Neural cell (in vitro differentiated cells): ENCODE results near the gene CEMIP. TPM values are rescaled to one million over a fixed set of nuclear protein-coding genes. Genes with fewer than 3 reads are reported as not detected.

ENCODE experiments used
- H2AFZ ChIP-seq: fragments of 200-600, 300-800 bp; sonication (generic), shearing (Covaris generic); 2 replicates; pipeline ENCODE4 v1.6.0; 2014; ENCODE audit warnings: low read depth, mild to moderate bottlenecking, antibody characterized with exemption, low read length, moderate library complexity
- H3F3A ChIP-seq: fragments of 200-600 bp; shearing (Covaris generic); 2 replicates; pipeline ENCODE4 v1.6.1; 2016; ENCODE audit warnings: mild to moderate bottlenecking, moderate library complexity, mixed read lengths, antibody characterized with exemption, low read length; ENCODE audit not compliant: insufficient read depth, poor library complexity, severe bottlenecking
- H3K27ac ChIP-seq: fragments of 200-600, 300-800 bp; sonication (generic), shearing (Covaris generic); 2 replicates; pipeline ENCODE4 v1.5.1; 2014; ENCODE audit warnings: mild to moderate bottlenecking, low read length, moderate library complexity
- H3K27me3 ChIP-seq: fragments of 300-800, 200-600 bp; sonication (generic), shearing (Covaris generic); 2 replicates; pipeline ENCODE4 v1.6.0; 2014; ENCODE audit warnings: mild to moderate bottlenecking, low read depth, low read length, moderate library complexity; ENCODE audit not compliant: insufficient read depth
- H3K36me3 ChIP-seq: fragments of 300-800, 200-600 bp; sonication (generic), shearing (Covaris generic); 2 replicates; pipeline ENCODE4 v1.5.1; 2014; ENCODE audit warnings: mild to moderate bottlenecking, antibody characterized with exemption, low read length, moderate library complexity; ENCODE audit not compliant: insufficient read depth
- H3K4me2 ChIP-seq: fragments of 300-800, 200-600 bp; sonication (generic), shearing (Covaris generic); 2 replicates; pipeline ENCODE4 v1.6.0; 2014; ENCODE audit warnings: mild to moderate bottlenecking, low read length
- H3K4me3 ChIP-seq: fragments of 300-800, 200-600 bp; sonication (generic), shearing (Covaris generic); 2 replicates; pipeline ENCODE4 v1.5.1; 2014; ENCODE audit warnings: mild to moderate bottlenecking, low read length, moderate library complexity
- H3K79me2 ChIP-seq: fragments of 200-600 bp; shearing (Covaris generic); replicated peaks from 2 replicates; pipeline ENCODE4 v1.6.0; 2014; ENCODE audit warnings: mild to moderate bottlenecking, low read length, moderate library complexity; ENCODE audit not compliant: insufficient read depth
- H3K9ac ChIP-seq: fragments of 300-800, 200-600 bp; sonication (generic), shearing (Covaris generic); 2 replicates; pipeline ENCODE4 v1.6.1; 2016; ENCODE audit warnings: mild to moderate bottlenecking, low read length, mixed read lengths
- H3K9me2 ChIP-seq: fragments of 200-600 bp; shearing (Covaris generic); 2 replicates; pipeline ENCODE4 v1.6.1; 2016; ENCODE audit warnings: mild to moderate bottlenecking, low read length, mixed read lengths; ENCODE audit not compliant: insufficient read depth
- H3K9me3 ChIP-seq: fragments of 200-600, 300-800 bp; sonication (generic), shearing (Covaris generic); 2 replicates; pipeline ENCODE4 v1.6.1; 2016; ENCODE audit warnings: mild to moderate bottlenecking, mixed run types, low read length, moderate library complexity, mixed read lengths
- H4K20me1 ChIP-seq: fragments of 200-600 bp; shearing (Covaris generic); 2 replicates; pipeline ENCODE4 v1.6.1; 2016; ENCODE audit warnings: mild to moderate bottlenecking, mixed run types; ENCODE audit not compliant: insufficient read depth
- EP300 ChIP-seq: fragments of 450-650 bp; conservative IDR thresholded peaks from 2 replicates; pipeline ENCODE4 v1.6.1; 2014; ENCODE audit warnings: antibody characterized with exemption, mild to moderate bottlenecking, moderate library complexity; ENCODE audit not compliant: poor library complexity, severe bottlenecking
- EZH2 ChIP-seq: fragments of 200-600, 300-800 bp; shearing (Covaris generic), sonication (generic); IDR thresholded peaks from 2 replicates; pipeline ENCODE4 v1.6.1; 2014; ENCODE audit warnings: antibody characterized with exemption, low read length, borderline replicate concordance, mild to moderate bottlenecking; ENCODE audit not compliant: insufficient read depth, poor library complexity, severe bottlenecking
- MXI1 ChIP-seq: fragments of 450-650 bp; conservative IDR thresholded peaks from 2 replicates; pipeline ENCODE4 v1.6.1; 2014; ENCODE audit warnings: antibody characterized with exemption, mild to moderate bottlenecking; ENCODE audit not compliant: poor library complexity, severe bottlenecking
- POLR2AphosphoS5 ChIP-seq: IDR thresholded peaks from 2 replicates; pipeline ENCODE4 v1.6.1; 2012
- RAD21 ChIP-seq: fragments of 450-650 bp; conservative IDR thresholded peaks from 2 replicates; pipeline ENCODE4 v1.6.1; 2014; ENCODE audit warnings: antibody characterized with exemption, mild to moderate bottlenecking, moderate library complexity
- SMC3 ChIP-seq: fragments of 450-650 bp; conservative IDR thresholded peaks from 2 replicates; pipeline ENCODE4 v1.6.1; 2014; ENCODE audit warnings: antibody characterized with exemption, mild to moderate bottlenecking, moderate library complexity; ENCODE audit not compliant: poor library complexity
- TAF1 ChIP-seq: IDR thresholded peaks from 2 replicates; pipeline ENCODE4 v1.6.1; 2012; ENCODE audit warnings: low read depth
- polyA plus RNA-seq: library from polyadenylated mRNA; depleted of rRNA; stranded (reverse); fragments of >200 nt; gene quantifications from 2 replicates; pipeline ENCODE4 v1.2.3, GENCODE V29; 2014
- TF ChIP-seq, protein P1 (sequence below): fragments of 450-650 bp; IDR thresholded peaks from 2 replicates; pipeline ENCODE4 v1.5.1; 2014; ENCODE audit warnings: antibody characterized with exemption, mild to moderate bottlenecking, moderate library complexity; ENCODE audit not compliant: poor library complexity, severe bottlenecking
- TF ChIP-seq, protein P2 (sequence below): IDR thresholded peaks from 2 replicates; pipeline ENCODE4 v1.6.1; 2012; ENCODE audit warnings: borderline replicate concordance

The CEMIP gene
- polyA plus RNA-seq, 1 donor from 2014 or later: 0.04 TPM

DNA sequence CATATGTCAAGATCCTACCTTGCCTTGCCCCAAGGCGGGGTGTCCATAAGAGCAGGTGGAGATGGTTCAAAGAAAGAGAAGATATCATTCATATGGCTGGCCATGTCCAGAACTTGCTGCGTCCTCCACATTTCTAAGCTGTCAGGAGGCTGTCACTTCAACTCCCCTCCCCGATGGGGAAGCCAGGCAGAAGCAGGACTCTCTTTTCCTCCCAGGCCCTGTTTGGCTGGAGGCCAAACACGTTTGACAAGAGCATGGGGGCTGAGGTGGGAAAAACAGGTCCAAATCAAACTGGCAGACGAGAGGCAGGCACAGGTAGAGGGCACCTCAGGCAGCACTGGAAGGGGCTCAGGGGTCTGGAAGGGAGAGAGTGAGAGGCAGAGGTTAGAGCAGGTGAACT, 172.8 kb downstream of the CEMIP start:
- Histone ChIP-seq H3F3A (no peaks in the 10 kb centered on the region), H4K20me1 (no peaks in the 10 kb centered on the region), H3K27me3 (no peaks in the 10 kb centered on the region), H2AFZ (no peak overlapping the region), H3K36me3 (peaks cover 4% of the 10 kb centered on the region), H3K4me3 (no peak overlapping the region), H3K79me2 (no peaks in the 10 kb centered on the region), H3K27ac (no peak overlapping the region), H3K9me3 (no peaks in the 10 kb centered on the region), H3K4me2 (no peak overlapping the region), H3K9ac (no peak overlapping the region), H3K9me2 (no peaks in the 10 kb centered on the region)
- TF ChIP-seq EZH2 (no peak), EP300 (no peak), SMC3 (no peak), MXI1 (no peak), RAD21 (no peak), TAF1 (no peak), POLR2AphosphoS5 (no peak)
- TF ChIP-seq, protein P1, sequence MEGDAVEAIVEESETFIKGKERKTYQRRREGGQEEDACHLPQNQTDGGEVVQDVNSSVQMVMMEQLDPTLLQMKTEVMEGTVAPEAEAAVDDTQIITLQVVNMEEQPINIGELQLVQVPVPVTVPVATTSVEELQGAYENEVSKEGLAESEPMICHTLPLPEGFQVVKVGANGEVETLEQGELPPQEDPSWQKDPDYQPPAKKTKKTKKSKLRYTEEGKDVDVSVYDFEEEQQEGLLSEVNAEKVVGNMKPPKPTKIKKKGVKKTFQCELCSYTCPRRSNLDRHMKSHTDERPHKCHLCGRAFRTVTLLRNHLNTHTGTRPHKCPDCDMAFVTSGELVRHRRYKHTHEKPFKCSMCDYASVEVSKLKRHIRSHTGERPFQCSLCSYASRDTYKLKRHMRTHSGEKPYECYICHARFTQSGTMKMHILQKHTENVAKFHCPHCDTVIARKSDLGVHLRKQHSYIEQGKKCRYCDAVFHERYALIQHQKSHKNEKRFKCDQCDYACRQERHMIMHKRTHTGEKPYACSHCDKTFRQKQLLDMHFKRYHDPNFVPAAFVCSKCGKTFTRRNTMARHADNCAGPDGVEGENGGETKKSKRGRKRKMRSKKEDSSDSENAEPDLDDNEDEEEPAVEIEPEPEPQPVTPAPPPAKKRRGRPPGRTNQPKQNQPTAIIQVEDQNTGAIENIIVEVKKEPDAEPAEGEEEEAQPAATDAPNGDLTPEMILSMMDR: no peak
- TF ChIP-seq, protein P2, sequence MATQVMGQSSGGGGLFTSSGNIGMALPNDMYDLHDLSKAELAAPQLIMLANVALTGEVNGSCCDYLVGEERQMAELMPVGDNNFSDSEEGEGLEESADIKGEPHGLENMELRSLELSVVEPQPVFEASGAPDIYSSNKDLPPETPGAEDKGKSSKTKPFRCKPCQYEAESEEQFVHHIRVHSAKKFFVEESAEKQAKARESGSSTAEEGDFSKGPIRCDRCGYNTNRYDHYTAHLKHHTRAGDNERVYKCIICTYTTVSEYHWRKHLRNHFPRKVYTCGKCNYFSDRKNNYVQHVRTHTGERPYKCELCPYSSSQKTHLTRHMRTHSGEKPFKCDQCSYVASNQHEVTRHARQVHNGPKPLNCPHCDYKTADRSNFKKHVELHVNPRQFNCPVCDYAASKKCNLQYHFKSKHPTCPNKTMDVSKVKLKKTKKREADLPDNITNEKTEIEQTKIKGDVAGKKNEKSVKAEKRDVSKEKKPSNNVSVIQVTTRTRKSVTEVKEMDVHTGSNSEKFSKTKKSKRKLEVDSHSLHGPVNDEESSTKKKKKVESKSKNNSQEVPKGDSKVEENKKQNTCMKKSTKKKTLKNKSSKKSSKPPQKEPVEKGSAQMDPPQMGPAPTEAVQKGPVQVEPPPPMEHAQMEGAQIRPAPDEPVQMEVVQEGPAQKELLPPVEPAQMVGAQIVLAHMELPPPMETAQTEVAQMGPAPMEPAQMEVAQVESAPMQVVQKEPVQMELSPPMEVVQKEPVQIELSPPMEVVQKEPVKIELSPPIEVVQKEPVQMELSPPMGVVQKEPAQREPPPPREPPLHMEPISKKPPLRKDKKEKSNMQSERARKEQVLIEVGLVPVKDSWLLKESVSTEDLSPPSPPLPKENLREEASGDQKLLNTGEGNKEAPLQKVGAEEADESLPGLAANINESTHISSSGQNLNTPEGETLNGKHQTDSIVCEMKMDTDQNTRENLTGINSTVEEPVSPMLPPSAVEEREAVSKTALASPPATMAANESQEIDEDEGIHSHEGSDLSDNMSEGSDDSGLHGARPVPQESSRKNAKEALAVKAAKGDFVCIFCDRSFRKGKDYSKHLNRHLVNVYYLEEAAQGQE: no peak

DNA sequence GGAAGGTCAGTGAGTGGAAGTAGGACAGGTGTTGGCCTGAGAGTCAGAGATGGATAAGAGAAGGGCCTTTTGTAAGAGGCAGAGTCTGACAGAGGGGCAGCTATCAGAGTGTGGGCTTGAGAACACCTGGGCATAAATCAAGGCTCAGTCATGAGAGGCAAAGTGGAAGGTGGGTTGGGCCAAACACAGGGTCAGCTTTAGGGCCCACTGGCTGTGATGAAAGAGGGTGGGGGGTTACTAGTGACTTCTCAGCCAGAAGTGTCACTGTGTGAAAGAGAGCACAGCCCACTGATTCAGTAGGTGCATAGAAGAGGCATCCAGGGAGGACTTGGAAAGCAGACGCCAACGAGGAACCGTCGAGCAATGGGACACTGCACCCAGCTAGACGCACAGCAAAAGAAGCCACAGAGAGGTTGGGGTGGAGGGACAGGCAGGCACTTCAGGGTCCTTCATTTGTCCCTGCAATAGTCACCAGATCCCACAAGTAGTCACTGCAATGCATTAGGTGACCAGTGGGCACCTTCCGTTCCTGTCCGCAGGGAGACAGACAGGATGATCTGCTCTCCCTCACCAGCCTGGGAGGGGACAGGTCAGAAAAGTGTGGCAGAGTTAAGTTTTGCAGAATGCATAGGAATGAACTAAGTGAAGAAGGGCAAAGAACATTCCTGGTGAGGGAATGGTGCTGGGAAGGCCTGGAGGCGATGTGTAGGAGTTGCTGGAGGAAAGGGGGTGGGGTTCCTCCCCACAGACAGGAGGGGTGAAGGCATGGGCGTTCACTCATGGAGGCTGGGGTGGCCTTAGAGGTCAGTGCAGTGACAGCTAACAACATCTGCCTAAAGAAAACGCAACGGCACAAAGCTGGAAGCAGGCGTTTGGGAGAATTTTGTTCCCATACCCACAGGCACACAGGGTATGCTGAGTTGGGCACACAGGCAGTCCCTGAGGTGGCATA, 174.1 kb downstream of the CEMIP start:
- Histone ChIP-seq H3K36me3 (peaks cover 4% of the 10 kb centered on the region), H3F3A (no peaks in the 10 kb centered on the region), H3K9me2 (no peaks in the 10 kb centered on the region), H4K20me1 (no peaks in the 10 kb centered on the region), H3K27ac (no peak overlapping the region), H3K9ac (no peak overlapping the region), H3K9me3 (no peaks in the 10 kb centered on the region), H3K4me2 (no peak overlapping the region), H2AFZ (no peak overlapping the region), H3K4me3 (no peak overlapping the region), H3K27me3 (no peaks in the 10 kb centered on the region), H3K79me2 (no peaks in the 10 kb centered on the region)
- TF ChIP-seq SMC3: no peak
- no peak for TF ChIP-seq RAD21
- no peak for TF ChIP-seq TAF1
- no peak for TF ChIP-seq MXI1
